HCT116 (cell line): ENCODE data around the gene CD28. TPM values are rescaled to one million over a fixed set of nuclear protein-coding genes. Genes with fewer than 3 reads are reported as not detected.

Source experiments
- ATAC-seq: fragments of 200-7000 bp; cut with Tn5 transposase; 2 replicates; pipeline ENCODE4 v1.9.1; 2020; ENCODE audit warnings: mild to moderate bottlenecking, moderate library complexity
- BruUV-seq: library from RNA; stranded (reverse); fragments of 400-500 nt; replicated peaks from 2 replicates; lab custom pipeline; 2021; lab: Mats Ljungman, UMichigan
- CTCF ChIA-PET: fragments of 300-600 bp; sonication (Branson Sonifier 250); formaldehyde crosslinking; loops from one replicate; lab custom pipeline; 2021; ENCODE audit warnings: antibody characterized with exemption; lab: Charles Lee
- POLR2A ChIA-PET: fragments of 300-600, 350-600 bp; sonication (Branson Sonifier 250); formaldehyde crosslinking; loops from one replicate; lab custom pipeline; 2021; ENCODE audit warnings: antibody characterized with exemption; lab: Charles Lee
- RAD21 ChIA-PET, 2 experiments: fragments of 300-600 bp; sonication (Branson Sonifier 250); formaldehyde crosslinking; loops; one replicate each; lab custom pipeline; 2023; ENCODE audit warnings: low total read pairs in 2 of 2; ENCODE audit not compliant: uncharacterized antibody in 2 of 2, unreplicated experiment in 2 of 2, low non-redundant PET in 1 of 2; lab: Charles Lee
- DNase-seq: peaks from one replicate; pipeline ENCODE4 v3.0.0-alpha.2; 2010; ENCODE audit warnings: low read depth, low spot score
- H2AFZ ChIP-seq: fragments of 200-600 bp; shearing (Covaris generic), sonication (generic); 2 replicates; pipeline ENCODE4 v1.6.1; 2017; ENCODE audit warnings: low read depth, mixed run types, mixed read lengths, antibody characterized with exemption, low read length; ENCODE audit not compliant: poor library complexity, severe bottlenecking
- H3K27ac ChIP-seq: 2 replicates; pipeline ENCODE4 v1.5.1; 2012; ENCODE audit warnings: low read depth, low read length
- H3K27me3 ChIP-seq: fragments of 200-600 bp; sonication (generic); 2 replicates; pipeline ENCODE4 v1.6.1; 2016; ENCODE audit warnings: mixed run types, low read length, mixed read lengths; ENCODE audit not compliant: insufficient read depth
- H3K36me3 ChIP-seq, 2 experiments: fragments of 200-500 bp in 1 of 2; fragments of 200-600 bp in 1 of 2; sonication (Bioruptor generic) in 1 of 2; sonication (generic) in 1 of 2; 2 replicates each; pipeline versions ENCODE4 v1.5.1 to v1.6.1; 2014 to 2016; ENCODE audit warnings: low read length in 2 of 2, inconsistent platforms in 1 of 2, mixed read lengths in 1 of 2, mixed run types in 1 of 2; ENCODE audit not compliant: insufficient read depth in 2 of 2, control insufficient read depth in 1 of 2
- H3K4me1 ChIP-seq, 2 experiments: fragments of 200-600 bp in 1 of 2; sonication (generic) in 1 of 2; 2 replicates each; pipeline versions ENCODE4 v1.5.1 to v1.6.1; 2012 to 2017; ENCODE audit warnings: low read length in 2 of 2, inconsistent platforms in 1 of 2, mild to moderate bottlenecking in 1 of 2, mixed read lengths in 1 of 2, mixed run types in 1 of 2, moderate library complexity in 1 of 2; ENCODE audit not compliant: insufficient read depth in 2 of 2, control insufficient read depth in 1 of 2
- H3K4me2 ChIP-seq: fragments of 200-600 bp; sonication (generic); 2 replicates; pipeline ENCODE4 v1.6.1; 2017; ENCODE audit warnings: mixed run types, low read length, mixed read lengths
- H3K4me3 ChIP-seq, 2 experiments: fragments of 200-600 bp in 1 of 2; sonication (generic) in 1 of 2; replicated peaks in 1 of 2; 2 replicates each; pipeline ENCODE4 v1.5.1; 2011 to 2016; ENCODE audit warnings: low read length in 2 of 2, control low read depth in 1 of 2, low read depth in 1 of 2, mild to moderate bottlenecking in 1 of 2, mixed read lengths in 1 of 2, mixed run types in 1 of 2
- H3K79me2 ChIP-seq: fragments of 200-600 bp; sonication (generic); 2 replicates; pipeline ENCODE4 v1.6.1; 2017; ENCODE audit warnings: mild to moderate bottlenecking, mixed run types, low read length, moderate library complexity, mixed read lengths; ENCODE audit not compliant: insufficient read depth
- H3K9ac ChIP-seq: fragments of 200-600 bp; sonication (generic); 2 replicates; pipeline ENCODE4 v1.6.1; 2016; ENCODE audit warnings: low read length, mixed read lengths
- H3K9me2 ChIP-seq: fragments of 200-600 bp; sonication (generic), shearing (Covaris generic); 2 replicates; pipeline ENCODE4 v1.6.1; 2017; ENCODE audit warnings: mixed run types, mild to moderate bottlenecking, moderate library complexity; ENCODE audit not compliant: insufficient read depth
- H3K9me3 ChIP-seq, 2 experiments: fragments of 200-500 bp in 1 of 2; fragments of 200-600 bp in 1 of 2; sonication (Bioruptor generic) in 1 of 2; sonication (generic) in 1 of 2; 2 replicates each; pipeline ENCODE4 v1.6.1; 2014 to 2017; ENCODE audit warnings: low read length in 2 of 2, mixed read lengths in 2 of 2, inconsistent platforms in 1 of 2, low read depth in 1 of 2, mild to moderate bottlenecking in 1 of 2, mixed run types in 1 of 2, moderate library complexity in 1 of 2; ENCODE audit not compliant: control insufficient read depth in 1 of 2, insufficient read depth in 1 of 2
- H4K20me1 ChIP-seq: fragments of 200-600 bp; sonication (generic), shearing (Covaris generic); 2 replicates; pipeline ENCODE4 v1.6.1; 2017; ENCODE audit warnings: mixed run types, mild to moderate bottlenecking, moderate library complexity; ENCODE audit not compliant: insufficient read depth
- CBX3 ChIP-seq: IDR thresholded peaks from 2 replicates; pipeline ENCODE4 v1.6.1; 2012; ENCODE audit warnings: low read depth
- CEBPB ChIP-seq: IDR thresholded peaks from 2 replicates; pipeline ENCODE4 v1.6.1; 2012; ENCODE audit warnings: low read depth
- EGR1 ChIP-seq: IDR thresholded peaks from 2 replicates; pipeline ENCODE4 v1.6.1; 2012; ENCODE audit warnings: low read depth
- ELF1 ChIP-seq: IDR thresholded peaks from 2 replicates; pipeline ENCODE4 v1.6.1; 2012; ENCODE audit warnings: low read depth, borderline replicate concordance
- EZH2 ChIP-seq: fragments of 200-600 bp; sonication (generic); IDR thresholded peaks from 2 replicates; pipeline ENCODE4 v1.6.1; 2017; ENCODE audit warnings: antibody characterized with exemption, mixed run types
- FOSL1 ChIP-seq: IDR thresholded peaks from 2 replicates; pipeline ENCODE4 v1.6.1; 2012; ENCODE audit warnings: low read depth
- JUND ChIP-seq: IDR thresholded peaks from 2 replicates; pipeline ENCODE4 v1.6.1; 2012
- POLR2A ChIP-seq: IDR thresholded peaks from 2 replicates; pipeline ENCODE4 v1.7.0; 2011; ENCODE audit warnings: borderline replicate concordance; ENCODE audit not compliant: insufficient read depth, insufficient read length; ENCODE audit errors: extremely low read depth
- POLR2AphosphoS5 ChIP-seq: IDR thresholded peaks from 2 replicates; pipeline ENCODE4 v1.6.1; 2011; ENCODE audit warnings: mild to moderate bottlenecking, low read depth, low read length, moderate library complexity
- RAD21 ChIP-seq: IDR thresholded peaks from 2 replicates; pipeline ENCODE4 v1.6.1; 2012; ENCODE audit warnings: low read depth, mild to moderate bottlenecking
- SIN3A ChIP-seq: IDR thresholded peaks from 2 replicates; pipeline ENCODE4 v1.6.1; 2012; ENCODE audit warnings: low read depth
- SP1 ChIP-seq: IDR thresholded peaks from 2 replicates; pipeline ENCODE4 v1.6.1; 2012; ENCODE audit warnings: low read depth
- SRF ChIP-seq: IDR thresholded peaks from 2 replicates; pipeline ENCODE4 v1.6.1; 2012; ENCODE audit warnings: low read depth
- TCF7L2 ChIP-seq: IDR thresholded peaks from 2 replicates; pipeline ENCODE4 v1.7.0; 2011; ENCODE audit warnings: borderline replicate concordance, inconsistent platforms; ENCODE audit not compliant: insufficient read depth, insufficient read length; ENCODE audit errors: extremely low read depth
- YY1 ChIP-seq: IDR thresholded peaks from 2 replicates; pipeline ENCODE4 v1.6.1; 2011; ENCODE audit warnings: low read length, low read depth, moderate library complexity, mild to moderate bottlenecking; ENCODE audit not compliant: insufficient replicate concordance; ENCODE audit errors: extremely low read depth
- ZFX ChIP-seq: fragments of 450-650 bp; IDR thresholded peaks from 2 replicates; pipeline ENCODE4 v1.6.1; 2017
- intact Hi-C: fragments of 100-400 bp; cut with micrococcal nuclease; formaldehyde crosslinking; loops from 2 replicates; pipeline ENCODE4 v1.10.0; 2022
- total RNA-seq: library from RNA; stranded (reverse); gene quantifications from one replicate; pipeline ENCODE4 v1.2.1, GENCODE V29; 2021; ENCODE audit not compliant: unreplicated experiment
- TF ChIP-seq, protein P1 (sequence below): IDR thresholded peaks from 2 replicates; pipeline ENCODE4 v1.6.1; 2012; ENCODE audit warnings: low read depth
- TF ChIP-seq, protein P2 (sequence below): IDR thresholded peaks from 2 replicates; pipeline ENCODE4 v1.6.1; 2011; ENCODE audit warnings: mild to moderate bottlenecking, low read length, moderate library complexity; ENCODE audit not compliant: insufficient replicate concordance; ENCODE audit errors: extremely low read depth
- TF ChIP-seq, protein P3 (sequence below), 3 experiments: fragments of 200-600 bp in 1 of 3; sonication (generic) in 1 of 3; IDR thresholded peaks in 2 of 3; conservative IDR thresholded peaks in 1 of 3; 2 replicates each; pipeline ENCODE4 v1.5.1; 2012 to 2017; ENCODE audit warnings: low read depth in 2 of 3, low read length in 2 of 3, antibody characterized with exemption in 1 of 3, borderline replicate concordance in 1 of 3, control low read depth in 1 of 3, mild to moderate bottlenecking in 1 of 3, mixed read lengths in 1 of 3, mixed run types in 1 of 3, moderate library complexity in 1 of 3; ENCODE audit not compliant: insufficient read depth in 1 of 3
- TF ChIP-seq, protein P4 (sequence below): IDR thresholded peaks from 2 replicates; pipeline ENCODE4 v1.6.1; 2012

CD28 gene
- total RNA-seq, 1 experiment from 2014 or later = 0.37 TPM

DNA sequence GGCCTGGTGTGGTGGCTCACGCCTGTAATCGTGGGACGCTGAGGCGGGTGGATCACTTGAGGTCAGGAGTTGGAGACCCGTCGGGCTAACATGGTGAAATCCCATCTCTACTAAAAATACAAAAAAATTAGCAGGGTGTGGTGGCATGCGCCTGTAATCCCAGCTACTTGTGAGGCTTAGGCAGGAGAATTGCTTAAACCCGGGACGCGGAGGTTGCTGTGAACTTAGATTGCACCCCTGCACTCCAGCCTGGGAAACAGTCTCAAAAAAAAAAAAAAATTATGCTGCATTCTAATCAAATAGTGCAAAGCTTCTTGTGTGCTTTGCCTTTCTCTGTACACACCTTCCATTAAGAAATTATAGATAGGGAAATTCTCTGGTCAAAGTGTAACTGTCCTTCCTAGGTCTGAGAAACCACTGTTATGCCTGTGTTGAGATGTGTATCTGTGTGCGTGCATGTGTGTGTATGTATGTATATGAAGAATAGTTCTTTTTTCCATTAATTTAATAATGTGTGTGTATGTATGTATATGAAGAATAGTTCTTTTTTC, 2.5 kb downstream of the CD28 start:
- DNase-seq = no peak
- no peak overlapping the region for H3K4me3 ChIP-seq
- TF ChIP-seq POLR2AphosphoS5 (no peak), CEBPB (no peak), YY1 (no peak), SRF (no peak), SP1 (no peak), JUND (no peak), ELF1 (no peak), POLR2A (no peak), TCF7L2 (no peak), FOSL1 (no peak), EZH2 (no peak), CBX3 (no peak), EGR1 (no peak), ZFX (no peak), RAD21 (no peak), SIN3A (no peak)
- TF ChIP-seq, protein P1, sequence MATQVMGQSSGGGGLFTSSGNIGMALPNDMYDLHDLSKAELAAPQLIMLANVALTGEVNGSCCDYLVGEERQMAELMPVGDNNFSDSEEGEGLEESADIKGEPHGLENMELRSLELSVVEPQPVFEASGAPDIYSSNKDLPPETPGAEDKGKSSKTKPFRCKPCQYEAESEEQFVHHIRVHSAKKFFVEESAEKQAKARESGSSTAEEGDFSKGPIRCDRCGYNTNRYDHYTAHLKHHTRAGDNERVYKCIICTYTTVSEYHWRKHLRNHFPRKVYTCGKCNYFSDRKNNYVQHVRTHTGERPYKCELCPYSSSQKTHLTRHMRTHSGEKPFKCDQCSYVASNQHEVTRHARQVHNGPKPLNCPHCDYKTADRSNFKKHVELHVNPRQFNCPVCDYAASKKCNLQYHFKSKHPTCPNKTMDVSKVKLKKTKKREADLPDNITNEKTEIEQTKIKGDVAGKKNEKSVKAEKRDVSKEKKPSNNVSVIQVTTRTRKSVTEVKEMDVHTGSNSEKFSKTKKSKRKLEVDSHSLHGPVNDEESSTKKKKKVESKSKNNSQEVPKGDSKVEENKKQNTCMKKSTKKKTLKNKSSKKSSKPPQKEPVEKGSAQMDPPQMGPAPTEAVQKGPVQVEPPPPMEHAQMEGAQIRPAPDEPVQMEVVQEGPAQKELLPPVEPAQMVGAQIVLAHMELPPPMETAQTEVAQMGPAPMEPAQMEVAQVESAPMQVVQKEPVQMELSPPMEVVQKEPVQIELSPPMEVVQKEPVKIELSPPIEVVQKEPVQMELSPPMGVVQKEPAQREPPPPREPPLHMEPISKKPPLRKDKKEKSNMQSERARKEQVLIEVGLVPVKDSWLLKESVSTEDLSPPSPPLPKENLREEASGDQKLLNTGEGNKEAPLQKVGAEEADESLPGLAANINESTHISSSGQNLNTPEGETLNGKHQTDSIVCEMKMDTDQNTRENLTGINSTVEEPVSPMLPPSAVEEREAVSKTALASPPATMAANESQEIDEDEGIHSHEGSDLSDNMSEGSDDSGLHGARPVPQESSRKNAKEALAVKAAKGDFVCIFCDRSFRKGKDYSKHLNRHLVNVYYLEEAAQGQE = no peak
- TF ChIP-seq, protein P2, sequence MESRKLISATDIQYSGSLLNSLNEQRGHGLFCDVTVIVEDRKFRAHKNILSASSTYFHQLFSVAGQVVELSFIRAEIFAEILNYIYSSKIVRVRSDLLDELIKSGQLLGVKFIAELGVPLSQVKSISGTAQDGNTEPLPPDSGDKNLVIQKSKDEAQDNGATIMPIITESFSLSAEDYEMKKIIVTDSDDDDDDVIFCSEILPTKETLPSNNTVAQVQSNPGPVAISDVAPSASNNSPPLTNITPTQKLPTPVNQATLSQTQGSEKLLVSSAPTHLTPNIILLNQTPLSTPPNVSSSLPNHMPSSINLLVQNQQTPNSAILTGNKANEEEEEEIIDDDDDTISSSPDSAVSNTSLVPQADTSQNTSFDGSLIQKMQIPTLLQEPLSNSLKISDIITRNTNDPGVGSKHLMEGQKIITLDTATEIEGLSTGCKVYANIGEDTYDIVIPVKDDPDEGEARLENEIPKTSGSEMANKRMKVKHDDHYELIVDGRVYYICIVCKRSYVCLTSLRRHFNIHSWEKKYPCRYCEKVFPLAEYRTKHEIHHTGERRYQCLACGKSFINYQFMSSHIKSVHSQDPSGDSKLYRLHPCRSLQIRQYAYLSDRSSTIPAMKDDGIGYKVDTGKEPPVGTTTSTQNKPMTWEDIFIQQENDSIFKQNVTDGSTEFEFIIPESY = no peak
- TF ChIP-seq, protein P3, sequence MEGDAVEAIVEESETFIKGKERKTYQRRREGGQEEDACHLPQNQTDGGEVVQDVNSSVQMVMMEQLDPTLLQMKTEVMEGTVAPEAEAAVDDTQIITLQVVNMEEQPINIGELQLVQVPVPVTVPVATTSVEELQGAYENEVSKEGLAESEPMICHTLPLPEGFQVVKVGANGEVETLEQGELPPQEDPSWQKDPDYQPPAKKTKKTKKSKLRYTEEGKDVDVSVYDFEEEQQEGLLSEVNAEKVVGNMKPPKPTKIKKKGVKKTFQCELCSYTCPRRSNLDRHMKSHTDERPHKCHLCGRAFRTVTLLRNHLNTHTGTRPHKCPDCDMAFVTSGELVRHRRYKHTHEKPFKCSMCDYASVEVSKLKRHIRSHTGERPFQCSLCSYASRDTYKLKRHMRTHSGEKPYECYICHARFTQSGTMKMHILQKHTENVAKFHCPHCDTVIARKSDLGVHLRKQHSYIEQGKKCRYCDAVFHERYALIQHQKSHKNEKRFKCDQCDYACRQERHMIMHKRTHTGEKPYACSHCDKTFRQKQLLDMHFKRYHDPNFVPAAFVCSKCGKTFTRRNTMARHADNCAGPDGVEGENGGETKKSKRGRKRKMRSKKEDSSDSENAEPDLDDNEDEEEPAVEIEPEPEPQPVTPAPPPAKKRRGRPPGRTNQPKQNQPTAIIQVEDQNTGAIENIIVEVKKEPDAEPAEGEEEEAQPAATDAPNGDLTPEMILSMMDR (IDR thresholded peaks at IDR 0.05 in 2 of 3, conservative IDR thresholded peaks at IDR 0.05 in 1 of 3; ENCODE audit: borderline replicate concordance in 1 of 3, insufficient read depth in 1 of 3, low read depth in 2 of 3, low read length in 2 of 3) = no peak
- TF ChIP-seq, protein P4, sequence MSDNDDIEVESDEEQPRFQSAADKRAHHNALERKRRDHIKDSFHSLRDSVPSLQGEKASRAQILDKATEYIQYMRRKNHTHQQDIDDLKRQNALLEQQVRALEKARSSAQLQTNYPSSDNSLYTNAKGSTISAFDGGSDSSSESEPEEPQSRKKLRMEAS = no peak
- no peaks in the 10 kb centered on the region for H3K79me2 ChIP-seq
- ATAC-seq = no peak
- no peak overlapping the region for H3K27ac ChIP-seq
- ChIA-PET RAD21 (no interaction called here), CTCF (interaction anchor here (1.3 kb wide), 1 partner anchor 12 kb away, joined by 3 read pairs; no protein-coding TSS in a partner anchor), POLR2A (no interaction called here)
- intact Hi-C loops = no loop called here
- H2AFZ ChIP-seq = no peak overlapping the region
- no peaks in the 10 kb centered on the region for H3K36me3 ChIP-seq
- H3K9me2 ChIP-seq = no peaks in the 10 kb centered on the region
- no peaks in the 10 kb centered on the region for H4K20me1 ChIP-seq
- H3K9me3 ChIP-seq = no peaks in the 10 kb centered on the region
- BruUV-seq = no TSS peak
- no peak overlapping the region for H3K9ac ChIP-seq
- no peak overlapping the region for H3K4me2 ChIP-seq
- H3K27me3 ChIP-seq = no peaks in the 10 kb centered on the region
- no peaks in the 10 kb centered on the region for H3K4me1 ChIP-seq
